HG03066 (cell line): ENCODE data around the gene MRPL20.
"Not testable (repeated sequence)": the region's sequence is repeated elsewhere in the genome, so short reads cannot be mapped to it uniquely, and the experiment has no call there.

Source experiments
- ATAC-seq: cut with Tn5 transposase; IDR thresholded peaks from one replicate; pipeline ENCODE4 v1.9.1; 2021; ENCODE audit warnings: low read depth; ENCODE audit not compliant: unreplicated experiment

Gene MRPL20

GRCh38 chr1:1437904-1438376 lies 30.8 kb upstream of the MRPL20 start:
- no peak for ATAC-seq

- ATAC-seq, result no peak
These were observed 30.2 kb upstream of the MRPL20 start for GRCh38 chr1:1437033-1437903.

GRCh38 chr1:1436630-1437032 lies 29.5 kb upstream of the MRPL20 start:
- ATAC-seq, result no peak

GRCh38 chr1:1435911-1436629 lies 29.0 kb upstream of the MRPL20 start:
- no peak for ATAC-seq

GRCh38 chr1:1435106-1435903 lies 28.2 kb upstream of the MRPL20 start, which contains the start of gene VWA1:
TSS of gene VWA1 (plus strand) at chr1:1435690. CDS start at chr1:1435749, 59 bp downstream.
- no peak for ATAC-seq

GRCh38 chr1:1434824-1435105 lies 27.7 kb upstream of the MRPL20 start:
- no peak for ATAC-seq

- no peak for ATAC-seq
These were observed 27.2 kb upstream of the MRPL20 start for GRCh38 chr1:1434131-1434823.

GRCh38 chr1:1433804-1434130 lies 26.7 kb upstream of the MRPL20 start:
- no peak for ATAC-seq

- ATAC-seq, result no peak
These were observed 26.1 kb upstream of the MRPL20 start for GRCh38 chr1:1432951-1433803.

GRCh38 chr1:1432274-1432950 lies 25.3 kb upstream of the MRPL20 start:
- ATAC-seq, result no peak

GRCh38 chr1:1431845-1432273 lies 24.8 kb upstream of the MRPL20 start:
- ATAC-seq, result no peak

GRCh38 chr1:1430992-1431844 lies 24.1 kb upstream of the MRPL20 start:
- ATAC-seq, result no peak

- no peak for ATAC-seq
These were observed 23.3 kb upstream of the MRPL20 start for GRCh38 chr1:1430114-1430982.

- no peak for ATAC-seq
These were observed 22.6 kb upstream of the MRPL20 start for GRCh38 chr1:1429671-1430073.

- ATAC-seq, result not testable (repeated sequence)
These were observed 21.9 kb upstream of the MRPL20 start for GRCh38 chr1:1428967-1429366.

GRCh38 chr1:1428174-1428573 lies 21.1 kb upstream of the MRPL20 start:
- no peak for ATAC-seq

- ATAC-seq, result no peak
These were observed 20.7 kb upstream of the MRPL20 start for GRCh38 chr1:1427820-1428148.
